GM12878 (cell line): ENCODE data around the gene HTRA3. TPM values are rescaled to one million over a fixed set of nuclear protein-coding genes. Genes with fewer than 3 reads are reported as not detected.

Source experiments
- ATAC-seq: fragments of 200-7000 bp; cut with Tn5 transposase; 3 replicates; pipeline ENCODE4 v1.9.1; 2020; ENCODE audit warnings: mild to moderate bottlenecking, moderate library complexity
- BruUV-seq: library from RNA; stranded (reverse); fragments of 400-500 nt; replicated peaks from 2 replicates; lab custom pipeline; 2021; lab: Mats Ljungman, UMichigan
- CTCF ChIA-PET: fragments of 300-600 bp; sonication (Branson Sonifier 250); formaldehyde crosslinking; extraction: SDS; loops from one replicate; lab custom pipeline; 2021; ENCODE audit warnings: inconsistent platforms; lab: Yijun Ruan, JAX
- POLR2A ChIA-PET: fragments of 350-600 bp; formaldehyde crosslinking; extraction: SDS; loops from one replicate; lab custom pipeline; 2021; ENCODE audit warnings: inconsistent platforms; lab: Charles Lee
- RAD21 ChIA-PET: fragments of 300-600 bp; sonication (Branson Sonifier 250); formaldehyde crosslinking; loops from one replicate; lab custom pipeline; 2023; ENCODE audit warnings: antibody characterized with exemption; ENCODE audit not compliant: unreplicated experiment; lab: Charles Lee
- SMC1A ChIA-PET: fragments of 300-600 bp; sonication (Branson Sonifier 250); formaldehyde crosslinking; loops from one replicate; lab custom pipeline; 2023; ENCODE audit not compliant: unreplicated experiment, uncharacterized antibody; lab: Charles Lee
- DNase-seq: peaks from one replicate; pipeline ENCODE4 v3.0.0-alpha.2; 2011; ENCODE audit warnings: low read depth, low spot score
- FAIRE-seq: peaks from 3 replicates; lab custom pipeline; 2011; peaks lifted over from hg19 to GRCh38; lab: Jason Lieb, UNC
- H2AFZ ChIP-seq: 2 replicates; pipeline ENCODE4 v1.6.0; 2011; ENCODE audit warnings: low read depth, low read length, control low read depth; ENCODE audit not compliant: control insufficient read depth
- H3K27ac ChIP-seq: 2 replicates; pipeline ENCODE4 v1.5.1; 2011; ENCODE audit warnings: control low read depth; ENCODE audit not compliant: control insufficient read depth, insufficient read depth
- H3K27me3 ChIP-seq, 2 experiments: replicated peaks in 1 of 2; 2 replicates each; pipeline versions ENCODE4 v1.6.0 to v1.6.1; 2011; ENCODE audit warnings: low read length in 1 of 2; ENCODE audit not compliant: control insufficient read depth in 2 of 2, insufficient read depth in 2 of 2
- H3K36me3 ChIP-seq, 2 experiments: 2 replicates each; pipeline ENCODE4 v1.5.1; 2011; ENCODE audit warnings: low read length in 1 of 2; ENCODE audit not compliant: control insufficient read depth in 2 of 2, insufficient read depth in 2 of 2
- H3K4me1 ChIP-seq: 2 replicates; pipeline ENCODE4 v1.6.1; 2011; ENCODE audit warnings: mild to moderate bottlenecking, low read length, moderate library complexity, mixed read lengths; ENCODE audit not compliant: control insufficient read depth, insufficient read depth
- H3K4me2 ChIP-seq: 2 replicates; pipeline ENCODE4 v1.6.0; 2011; ENCODE audit warnings: control low read depth; ENCODE audit not compliant: control insufficient read depth, insufficient read depth
- H3K4me3 ChIP-seq: fragments of 200-600 bp; sonication (generic); 2 replicates; pipeline ENCODE4 v1.5.1; 2016
- H3K79me2 ChIP-seq: 2 replicates; pipeline ENCODE4 v1.6.0; 2011; ENCODE audit warnings: low read length; ENCODE audit not compliant: control insufficient read depth, insufficient read depth
- H3K9ac ChIP-seq: 2 replicates; pipeline ENCODE4 v1.8.0; 2011; ENCODE audit warnings: low read length, control low read depth, mixed read lengths; ENCODE audit not compliant: control insufficient read depth, insufficient read depth
- H3K9me3 ChIP-seq: replicated peaks from 3 replicates; pipeline ENCODE4 v1.5.1; 2011; ENCODE audit warnings: mild to moderate bottlenecking, low read length; ENCODE audit not compliant: control insufficient read depth, insufficient read depth
- H4K20me1 ChIP-seq: 2 replicates; pipeline ENCODE4 v1.6.0; 2011; ENCODE audit not compliant: control insufficient read depth, insufficient read depth
- ATF2 ChIP-seq: IDR thresholded peaks from 2 replicates; pipeline ENCODE4 v1.6.1; 2012; ENCODE audit warnings: low read length, inconsistent platforms
- ATF3 ChIP-seq: IDR thresholded peaks from 2 replicates; pipeline ENCODE4 v1.6.1; 2011; ENCODE audit warnings: low read depth, mild to moderate bottlenecking, low read length, moderate library complexity, borderline replicate concordance; ENCODE audit errors: extremely low read depth
- DPF2 ChIP-seq: fragments of 450-650 bp; IDR thresholded peaks from 2 replicates; pipeline ENCODE4 v1.6.1; 2017; ENCODE audit warnings: mild to moderate bottlenecking
- FOS ChIP-seq: IDR thresholded peaks from 3 replicates; pipeline ENCODE4 v1.6.1; 2011; ENCODE audit warnings: borderline replicate concordance; ENCODE audit not compliant: insufficient read length; ENCODE audit errors: extremely low read depth
- GATAD2B ChIP-seq: fragments of 450-650 bp; conservative IDR thresholded peaks from 2 replicates; pipeline ENCODE4 v1.6.1; 2017; ENCODE audit warnings: low read depth, mild to moderate bottlenecking, moderate library complexity
- RAD21 ChIP-seq: IDR thresholded peaks from 2 replicates; pipeline ENCODE4 v1.6.1; 2011; ENCODE audit warnings: mild to moderate bottlenecking, low read depth, low read length, moderate library complexity; ENCODE audit not compliant: insufficient read depth
- RELB ChIP-seq: fragments of 450-650 bp; IDR thresholded peaks from 2 replicates; pipeline ENCODE4 v1.6.1; 2017; ENCODE audit warnings: low read depth, mild to moderate bottlenecking, moderate library complexity
- ZNF207 ChIP-seq: fragments of 450-650 bp; IDR thresholded peaks from 2 replicates; pipeline ENCODE4 v1.6.1; 2014; ENCODE audit warnings: antibody characterized with exemption, mild to moderate bottlenecking, borderline replicate concordance
- WGBS: methylation state at CpG from one replicate; pipeline ENCODE4 v1.1.6; 2016; ENCODE audit warnings: low lambda C conversion rate; ENCODE audit not compliant: insufficient replicate concordance, insufficient coverage; ENCODE audit errors: missing lambda C conversion rate; 5-methylcytosine and 5-hydroxymethylcytosine counted together
- in situ Hi-C: fragments of 300-500 bp; cut with MboI; formaldehyde crosslinking; loops from 9 replicates; pipeline ENCODE4 v1.14.3; 2018; ENCODE audit warnings: mixed read lengths
- intact Hi-C: fragments of 100-400 bp; cut with micrococcal nuclease; formaldehyde crosslinking; loops from one replicate; pipeline ENCODE4 v1.14.2; 2022; ENCODE audit not compliant: unreplicated experiment
- polyA plus RNA-seq, 11 experiments: library from polyadenylated mRNA; depleted of rRNA in 4 of 11; unstranded in 6 of 11; stranded (reverse) in 5 of 11; fragments of >200 nt; fragmentation: Nextera tagmentation in 4 of 11; fragmentation: Illumina TruSeq in 1 of 11; extraction: Ambion mirVana in 4 of 11; extraction: Trizol in 1 of 11; gene quantifications; 1 replicate in 1 of 11; 2 replicates in 10 of 11; pipeline versions ENCODE4 v1.2.1 to v1.2.3, GENCODE V29; 2011 to 2016; ENCODE audit warnings: inconsistent platforms in 2 of 11, missing spikeins in 2 of 11, low read depth in 1 of 11
- total RNA-seq, 4 experiments: library from RNA; depleted of rRNA in 3 of 4; stranded (reverse); fragments of >200 nt in 3 of 4; fragmentation: Illumina TruSeq in 1 of 4; extraction: Trizol in 1 of 4; gene quantifications; 2 replicates each; pipeline versions ENCODE4 v1.2.1 to v1.2.3, GENCODE V29; 2013 to 2021

The HTRA3 gene
- total and polyA plus RNA-seq, 10 of the 15 experiments (the other 5 are each of a cell fraction or from before 2014, with no cell fraction given) = 0.04 to 1.2 (median 0.08) TPM; not detected in 7

- no peak for DNase-seq
- ATAC-seq = no peak
- ChIA-PET POLR2A (no interaction called here), CTCF (no interaction called here), RAD21 (no interaction called here), SMC1A (no interaction called here)
- H3K27ac ChIP-seq = no peak overlapping the region
- in situ Hi-C loops = no loop called here
- H3K79me2 ChIP-seq = no peaks in the 10 kb centered on the region
- intact Hi-C loops = no loop called here
- no peak overlapping the region for H3K9ac ChIP-seq
- TF ChIP-seq RELB (no peak), GATAD2B (no peak), FOS (no peak), RAD21 (no peak), ZNF207 (no peak), ATF2 (no peak), DPF2 (no peak), ATF3 (no peak)
- H3K27me3 ChIP-seq = no peaks in the 10 kb centered on the region
- no peaks in the 10 kb centered on the region; the same call in 1 of the 2 replicates for H4K20me1 ChIP-seq
- no TSS peak for BruUV-seq
- WGBS = 25% methylated on average over 9 of the region's 9 CpGs
- no peak for FAIRE-seq
- no peak overlapping the region for H3K4me3 ChIP-seq
- no peaks in the 10 kb centered on the region for H3K36me3 ChIP-seq
- H3K9me3 ChIP-seq = no peaks in the 10 kb centered on the region
- no peak overlapping the region for H2AFZ ChIP-seq
- no peak overlapping the region for H3K4me2 ChIP-seq
- no peaks in the 10 kb centered on the region for H3K4me1 ChIP-seq
Observed at GRCh38 chr4:8294036-8294435, 24.5 kb downstream of the HTRA3 start.
